HG03095 (cell line): ENCODE results near the gene ZNF568.

ENCODE experiments used
- ATAC-seq: cut with Tn5 transposase; IDR thresholded peaks from one replicate; pipeline ENCODE4 v1.9.1; 2021; ENCODE audit warnings: moderate library complexity; ENCODE audit not compliant: unreplicated experiment

The ZNF568 gene

DNA sequence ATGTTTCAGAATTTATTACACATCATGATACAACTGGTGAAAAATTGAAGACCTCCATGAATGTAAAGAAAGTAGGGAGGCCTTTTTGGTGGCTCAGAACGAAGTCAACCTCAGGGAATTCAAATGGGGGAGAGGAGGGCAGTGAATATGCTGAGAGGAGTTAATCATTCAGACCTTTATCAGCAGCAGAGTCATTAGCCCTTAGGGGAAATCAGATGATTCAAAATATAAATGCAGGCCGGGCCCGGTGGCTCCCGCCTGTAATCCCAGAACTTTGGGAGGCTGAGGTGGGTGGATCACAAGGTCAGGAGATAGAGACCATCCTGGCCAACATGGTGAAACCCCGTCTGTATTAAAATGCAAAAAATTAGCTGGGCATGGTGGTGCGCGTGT, 81.7 kb downstream of the ZNF568 start:
- no peak for ATAC-seq

DNA sequence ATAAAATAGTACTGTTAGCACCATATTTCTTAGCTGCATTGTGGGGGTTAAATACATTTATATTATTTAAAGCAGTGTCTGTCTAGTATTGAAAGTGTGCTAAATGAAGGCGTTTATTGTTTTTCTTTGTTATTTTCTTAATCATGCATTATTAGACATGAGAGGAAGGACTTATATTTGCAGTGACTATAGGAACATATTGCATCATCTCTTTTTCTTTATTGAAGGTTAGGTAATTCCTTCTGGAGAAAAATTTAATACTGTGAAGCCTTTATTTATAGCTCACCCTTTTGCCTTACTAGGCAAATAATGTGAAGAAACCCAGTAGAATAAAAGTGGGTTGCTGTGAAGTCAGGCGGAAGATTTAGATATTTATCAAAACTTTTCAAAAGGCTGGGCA, 83.2 kb downstream of the ZNF568 start:
- no peak for ATAC-seq

DNA sequence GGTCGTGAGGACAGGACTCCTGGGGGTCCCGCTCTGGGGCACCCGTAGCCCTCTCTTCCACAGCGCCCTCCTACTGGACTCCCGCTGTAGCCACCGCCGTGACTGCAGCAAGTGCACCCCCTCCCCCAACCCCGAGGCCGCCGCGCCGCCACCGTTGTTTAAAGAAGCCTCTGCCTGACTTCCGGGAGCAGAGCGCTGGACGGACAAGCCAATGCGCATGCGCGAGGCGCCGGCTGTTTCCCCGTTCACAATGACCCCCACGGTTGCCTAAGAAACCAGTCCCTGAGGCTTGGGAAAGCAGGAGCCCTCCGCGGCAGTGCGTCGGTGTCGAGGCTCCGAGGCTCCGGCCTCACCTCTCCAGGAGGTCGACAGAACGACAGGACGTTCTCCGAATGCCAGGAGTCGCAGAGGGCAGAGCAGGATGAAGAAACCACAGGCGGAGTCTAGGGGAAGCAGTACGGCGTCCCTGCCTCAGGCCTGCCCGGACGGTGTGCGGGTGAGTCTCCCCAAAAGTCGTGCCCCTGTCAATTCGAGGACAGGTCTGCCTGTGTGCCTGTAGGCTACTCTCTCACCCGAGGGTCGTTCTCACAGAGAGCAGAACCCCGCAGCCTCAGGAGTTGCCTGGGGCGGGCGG, 91.6 kb downstream of the ZNF568 start:
- no peak for ATAC-seq

DNA sequence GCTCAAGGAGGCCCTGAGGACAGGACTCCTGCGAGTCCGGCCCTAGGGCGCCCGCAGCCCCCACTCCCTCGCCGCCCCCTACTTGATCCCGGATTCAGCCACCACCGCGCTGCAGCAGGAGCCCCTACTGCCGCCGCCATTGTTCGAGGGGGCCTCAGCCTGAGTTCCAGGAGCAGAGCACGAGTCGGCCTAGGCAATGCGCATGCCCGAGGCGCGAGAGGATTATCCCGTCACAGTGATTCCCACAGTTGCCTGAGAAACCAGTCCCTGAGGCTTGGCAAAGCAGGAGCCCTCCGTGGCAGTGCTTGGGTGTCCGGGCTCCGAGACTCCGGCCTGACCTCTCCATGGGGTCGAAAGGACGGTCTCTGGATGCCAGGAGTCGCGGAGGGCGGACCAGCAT, 93.7 kb downstream of the ZNF568 start:
- no peak for ATAC-seq

DNA sequence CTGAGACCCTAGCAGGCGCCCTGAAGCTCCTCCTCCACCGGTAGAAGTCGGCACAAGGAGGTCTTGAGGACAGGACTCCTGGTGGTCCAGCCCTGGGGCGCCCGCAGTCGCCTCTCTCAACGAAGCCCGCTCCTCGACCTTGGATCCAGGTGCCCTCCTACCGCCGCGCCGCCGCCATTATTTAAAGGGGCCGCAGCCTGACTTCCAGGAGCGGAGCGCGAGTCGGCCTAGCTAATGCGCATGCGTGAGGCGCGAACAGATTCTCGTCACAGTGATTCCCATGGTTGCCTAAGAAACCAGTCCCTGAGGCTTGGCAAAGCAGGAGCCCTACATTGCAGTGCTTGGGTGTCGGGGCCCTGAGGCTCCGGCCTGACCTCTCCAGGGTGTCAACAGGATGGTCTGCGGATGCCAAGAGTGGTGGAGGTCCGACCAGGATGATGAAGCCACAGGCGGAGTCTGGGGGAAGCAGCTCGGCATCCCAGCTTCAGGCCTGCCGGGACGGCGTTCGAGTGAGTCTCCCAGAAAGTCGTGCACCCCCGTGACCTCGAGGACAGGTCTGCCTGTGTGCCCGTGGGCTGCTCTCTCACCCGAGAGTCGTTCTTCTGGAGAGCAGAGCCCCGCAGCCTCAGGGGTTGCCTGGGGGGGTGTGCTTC, 96.1 kb downstream of the ZNF568 start:
- no peak for ATAC-seq

DNA sequence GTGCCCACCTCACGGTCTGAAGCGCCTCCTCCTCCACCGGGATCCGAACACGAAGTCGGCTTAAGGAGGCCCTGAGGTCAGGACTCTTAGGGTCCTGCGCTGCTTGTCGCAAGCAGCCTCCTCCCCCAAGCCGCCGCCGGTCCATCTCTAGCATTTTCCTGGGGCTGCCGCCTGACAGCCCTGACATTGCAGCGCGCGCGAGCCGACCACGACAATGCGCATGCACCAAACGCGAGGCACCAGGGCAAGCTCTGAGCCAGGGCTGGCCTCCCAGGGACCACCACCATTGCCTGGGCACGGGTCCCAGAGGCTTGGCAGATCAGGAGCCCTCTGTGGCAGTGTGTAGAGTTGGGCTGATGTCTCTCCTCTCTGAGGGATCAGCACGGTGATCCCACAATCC, 98.3 kb downstream of the ZNF568 start:
- no peak for ATAC-seq

DNA sequence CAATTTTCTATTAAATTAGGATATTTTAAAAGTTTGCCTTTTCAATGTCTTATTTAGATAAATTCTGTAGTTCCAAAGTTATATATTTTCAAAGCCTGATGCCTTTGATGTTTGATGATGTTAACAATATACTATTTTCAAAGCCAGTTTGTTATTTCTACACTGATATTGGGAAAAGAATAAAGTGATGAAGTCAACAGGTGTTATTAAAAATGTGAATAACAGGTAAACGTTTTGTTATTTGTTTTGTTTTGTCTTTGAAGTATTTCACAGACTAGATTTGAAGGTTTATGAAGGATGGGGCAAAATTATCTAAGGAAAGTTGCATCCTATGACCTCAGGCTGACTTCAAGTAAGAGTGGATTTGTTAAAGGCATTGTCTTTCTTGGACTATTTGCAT, 129.0 kb downstream of the ZNF568 start:
- no peak for ATAC-seq
